Measurements from ENCODE around the gene MACF1. TPM values are rescaled to one million over a fixed set of nuclear protein-coding genes. Genes with fewer than 3 reads are reported as not detected.

The MACF1 gene
- total and polyA plus RNA-seq, 2 donors (not counting 1 experiment from before 2014, with no cell fraction given) = 64.1 to 159 TPM

DNA sequence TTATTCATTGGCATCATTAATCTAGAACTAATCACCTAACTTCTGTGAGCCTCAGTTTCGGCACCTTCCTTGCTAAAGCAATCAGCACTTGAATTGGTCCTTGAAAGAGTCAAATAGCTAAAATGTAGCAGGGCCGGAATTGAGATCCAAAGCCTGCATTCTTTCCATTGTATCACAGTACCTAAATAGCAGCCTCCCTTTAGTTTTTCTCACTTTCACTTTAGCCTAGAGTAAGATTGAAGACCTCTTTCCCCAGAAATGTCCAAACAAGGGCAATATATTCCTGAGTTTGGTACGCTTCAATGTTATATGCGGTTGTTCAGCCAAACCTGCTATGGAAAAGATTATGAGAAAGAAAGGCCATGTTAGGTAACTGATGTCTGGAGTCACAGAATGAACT, 165.1 kb downstream of the MACF1 start:
- Histone ChIP-seq H2AFZ (ENCODE audit: insufficient read depth, low read depth, low read length, poor library complexity, severe bottlenecking) (no peak overlapping the region), H3K4me2 (replicated peaks; ENCODE audit: low read depth, low read length, poor library complexity, severe bottlenecking) (no peak overlapping the region), H3K36me3 (replicated peaks in 1 of 2; ENCODE audit: control extremely low read depth in 1 of 2, control insufficient read depth in 1 of 2, extremely low read depth in 1 of 2, insufficient read depth in 2 of 2, low read length in 1 of 2) (peaks cover 22 to 68% of the 10 kb centered on the region in 2 experiments), H3K4me3 (ENCODE audit: control extremely low read depth in 1 of 5, extremely low read depth in 1 of 5, insufficient read depth in 1 of 5, low read depth in 2 of 5, low read length in 4 of 5) (no peak overlapping the region), H3K9me3 (ENCODE audit: control extremely low read depth in 1 of 3, control insufficient read depth in 2 of 3, insufficient read depth in 1 of 3, low read length in 2 of 3) (no peaks in the 10 kb centered on the region), H4K20me1 (ENCODE audit: control insufficient read depth, insufficient read depth, low read length, poor library complexity, severe bottlenecking) (no peaks in the 10 kb centered on the region), H3K79me2 (ENCODE audit: control insufficient read depth, insufficient read depth, low read length) (peaks cover 10% of the 10 kb centered on the region), H3K27me3 (replicated peaks in 1 of 4; ENCODE audit: control extremely low read depth in 1 of 4, control insufficient read depth in 3 of 4, insufficient read depth in 4 of 4, low read length in 3 of 4) (no peaks in the 10 kb centered on the region), H3K4me1 (ENCODE audit: control insufficient read depth in 2 of 2, insufficient read depth in 2 of 2, low read length in 2 of 2) (no peaks in the 10 kb centered on the region), H3K9ac (ENCODE audit: low read length) (no peak overlapping the region), H3K27ac (ENCODE audit: low read length in 2 of 2) (no peak overlapping the region)
- no peak for DNase-seq
- CTCF ChIA-PET = no interaction called here
- H3K4me3 Mint-ChIP-seq = no peak overlapping the region
- H3K27me3 Mint-ChIP-seq = no peaks in the 10 kb centered on the region
- no peak overlapping the region for H3K27ac Mint-ChIP-seq
- H3K9me3 Mint-ChIP-seq (ENCODE audit: insufficient read depth) = no peaks in the 10 kb centered on the region
- H3K4me1 Mint-ChIP-seq = no peaks in the 10 kb centered on the region
- TF ChIP-seq, protein P1, sequence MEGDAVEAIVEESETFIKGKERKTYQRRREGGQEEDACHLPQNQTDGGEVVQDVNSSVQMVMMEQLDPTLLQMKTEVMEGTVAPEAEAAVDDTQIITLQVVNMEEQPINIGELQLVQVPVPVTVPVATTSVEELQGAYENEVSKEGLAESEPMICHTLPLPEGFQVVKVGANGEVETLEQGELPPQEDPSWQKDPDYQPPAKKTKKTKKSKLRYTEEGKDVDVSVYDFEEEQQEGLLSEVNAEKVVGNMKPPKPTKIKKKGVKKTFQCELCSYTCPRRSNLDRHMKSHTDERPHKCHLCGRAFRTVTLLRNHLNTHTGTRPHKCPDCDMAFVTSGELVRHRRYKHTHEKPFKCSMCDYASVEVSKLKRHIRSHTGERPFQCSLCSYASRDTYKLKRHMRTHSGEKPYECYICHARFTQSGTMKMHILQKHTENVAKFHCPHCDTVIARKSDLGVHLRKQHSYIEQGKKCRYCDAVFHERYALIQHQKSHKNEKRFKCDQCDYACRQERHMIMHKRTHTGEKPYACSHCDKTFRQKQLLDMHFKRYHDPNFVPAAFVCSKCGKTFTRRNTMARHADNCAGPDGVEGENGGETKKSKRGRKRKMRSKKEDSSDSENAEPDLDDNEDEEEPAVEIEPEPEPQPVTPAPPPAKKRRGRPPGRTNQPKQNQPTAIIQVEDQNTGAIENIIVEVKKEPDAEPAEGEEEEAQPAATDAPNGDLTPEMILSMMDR (IDR thresholded peaks at IDR 0.05) = no peak
- no peak for TF ChIP-seq EZH2 (IDR thresholded peaks at IDR 0.05; ENCODE audit: borderline replicate concordance, insufficient read depth, low read depth, low read length, poor library complexity, severe bottlenecking)
- intact Hi-C loops (cut with micrococcal nuclease) = no loop called here
- 100% methylated on average over 2 of the region's 4 CpGs for WGBS (ENCODE audit: insufficient coverage)
- POLR2A ChIA-PET = no interaction called here
- ATAC-seq (ENCODE audit: low read depth) = no peak

DNA sequence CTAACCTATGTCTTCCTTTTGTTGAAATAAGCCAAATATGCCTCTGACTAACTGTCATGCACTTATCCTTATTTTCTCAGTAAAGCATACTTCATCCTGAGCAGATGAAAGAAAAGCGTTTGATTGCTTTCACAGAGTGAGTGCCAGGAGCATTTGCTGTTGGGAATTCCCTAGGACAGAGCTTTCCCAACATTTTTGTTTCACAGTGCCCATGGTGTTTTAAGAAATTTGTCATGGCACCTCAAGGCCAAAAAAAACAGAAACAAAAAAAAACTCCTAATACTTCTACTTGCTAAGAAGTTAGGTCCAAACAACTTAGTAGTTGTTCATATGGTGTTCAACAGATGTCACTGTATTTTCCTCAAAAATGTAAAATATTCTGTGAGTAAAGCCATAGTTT, 166.1 kb downstream of the MACF1 start:
- H3K4me2 ChIP-seq (replicated peaks; ENCODE audit: low read depth, low read length, poor library complexity, severe bottlenecking) = no peak overlapping the region
- no CpG with 5 or more reads among the region's 1 CpG for WGBS (ENCODE audit: insufficient coverage)
- H4K20me1 ChIP-seq (ENCODE audit: control insufficient read depth, insufficient read depth, low read length, poor library complexity, severe bottlenecking) = no peaks in the 10 kb centered on the region
- no peak for ATAC-seq (ENCODE audit: low read depth)
- peaks cover 10% of the 10 kb centered on the region for H3K79me2 ChIP-seq (ENCODE audit: control insufficient read depth, insufficient read depth, low read length)
- POLR2A ChIA-PET = no interaction called here
- no peak overlapping the region for H3K27ac ChIP-seq (ENCODE audit: low read length in 2 of 2)
- TF ChIP-seq, protein P1 (IDR thresholded peaks at IDR 0.05) = no peak
- TF ChIP-seq EZH2 (IDR thresholded peaks at IDR 0.05; ENCODE audit: borderline replicate concordance, insufficient read depth, low read depth, low read length, poor library complexity, severe bottlenecking) = no peak
- Mint-ChIP-seq H3K27me3 (no peaks in the 10 kb centered on the region), H3K27ac (no peak overlapping the region), H3K4me1 (no peaks in the 10 kb centered on the region), H3K4me3 (no peak overlapping the region), H3K9me3 (ENCODE audit: insufficient read depth) (no peaks in the 10 kb centered on the region)
- CTCF ChIA-PET = interaction anchor here (1.6 kb wide), 1 partner anchor 41 kb away, joined by 5 read pairs; no protein-coding TSS in a partner anchor
- no peak overlapping the region for H3K4me3 ChIP-seq (ENCODE audit: control extremely low read depth in 1 of 5, extremely low read depth in 1 of 5, insufficient read depth in 1 of 5, low read depth in 2 of 5, low read length in 4 of 5)
- H3K9me3 ChIP-seq (ENCODE audit: control extremely low read depth in 1 of 3, control insufficient read depth in 2 of 3, insufficient read depth in 1 of 3, low read length in 2 of 3) = no peaks in the 10 kb centered on the region
- DNase-seq = no peak
- no peak overlapping the region for H3K9ac ChIP-seq (ENCODE audit: low read length)
- H3K36me3 ChIP-seq (replicated peaks in 1 of 2; ENCODE audit: control extremely low read depth in 1 of 2, control insufficient read depth in 1 of 2, extremely low read depth in 1 of 2, insufficient read depth in 2 of 2, low read length in 1 of 2) = peaks cover 22 to 69% of the 10 kb centered on the region in 2 experiments
- no peak overlapping the region for H2AFZ ChIP-seq (ENCODE audit: insufficient read depth, low read depth, low read length, poor library complexity, severe bottlenecking)
- no peaks in the 10 kb centered on the region for H3K4me1 ChIP-seq (ENCODE audit: control insufficient read depth in 2 of 2, insufficient read depth in 2 of 2, low read length in 2 of 2)
- intact Hi-C loops (cut with micrococcal nuclease) = no loop called here
- no peaks in the 10 kb centered on the region for H3K27me3 ChIP-seq (replicated peaks in 1 of 4; ENCODE audit: control extremely low read depth in 1 of 4, control insufficient read depth in 3 of 4, insufficient read depth in 4 of 4, low read length in 3 of 4)
